ENCODE measurements around the gene TARBP2. TPM values are rescaled to one million over a fixed set of nuclear protein-coding genes. Genes with fewer than 3 reads are reported as not detected.
A peak's percentile ranks its signal among the peaks of the same experiment; 100 is the strongest.

TARBP2 gene
- total and polyA plus RNA-seq, 12 donors: 7.0 to 21.2 (median 11.1) TPM

DNA sequence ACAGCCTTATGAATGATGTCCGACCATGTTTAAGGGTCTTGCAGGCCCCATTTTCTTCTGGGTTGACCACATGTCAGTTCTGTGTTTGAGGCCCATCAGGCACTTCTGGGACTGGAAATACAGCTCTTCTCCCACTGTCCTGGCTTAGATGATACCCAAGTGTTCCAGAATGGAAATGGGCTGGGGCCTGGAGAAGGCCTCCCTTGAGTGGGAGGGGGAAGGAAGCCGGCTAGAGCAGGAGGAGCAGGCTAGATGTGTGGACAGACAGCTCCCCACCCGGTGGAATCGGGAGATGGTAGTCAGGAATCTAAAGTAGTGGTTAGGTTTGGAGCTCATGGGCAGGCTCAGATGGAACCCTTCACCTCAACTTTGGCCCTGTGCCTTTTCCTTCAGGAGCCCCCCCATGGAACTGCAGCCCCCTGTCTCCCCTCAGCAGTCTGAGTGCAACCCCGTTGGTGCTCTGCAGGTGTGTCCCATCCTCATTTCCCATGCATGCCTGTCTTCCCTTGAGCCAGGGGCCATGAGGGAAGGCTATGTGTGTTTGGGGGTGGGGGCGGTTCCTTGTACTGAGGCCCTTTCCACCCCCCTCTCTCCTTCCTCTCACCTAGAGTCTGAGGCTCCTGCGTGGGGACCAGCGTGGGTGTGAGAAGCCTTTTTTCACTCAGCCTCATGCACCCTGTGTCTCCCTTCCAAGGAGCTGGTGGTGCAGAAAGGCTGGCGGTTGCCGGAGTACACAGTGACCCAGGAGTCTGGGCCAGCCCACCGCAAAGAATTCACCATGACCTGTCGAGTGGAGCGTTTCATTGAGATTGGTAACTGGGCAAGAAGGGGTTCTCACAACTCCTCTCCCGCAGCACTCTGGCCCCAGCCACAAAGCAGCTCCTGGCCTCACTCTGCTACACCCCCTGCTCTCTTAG, 3.2 kb downstream of the TARBP2 start:
- Histone ChIP-seq H3K4me1 (peaks cover 15 to 46% (median 36%) of the 10 kb centered on the region in 9 donors), H3K27ac (peak overlapping the region in 3 of 10 donors; percentile 97 to 98 (median 97)), H3K36me3 (peaks cover 0 to 51% (median 5%) of the 10 kb centered on the region in 9 donors), H3K27me3 (no peaks in the 10 kb centered on the region), H3K9me3 (no peaks in the 10 kb centered on the region), H3K4me3 (no peak overlapping the region)
- intact Hi-C loops (cut with DNase I): loop anchor here in 5 of 10 donors (5.0 to 10.0 kb wide), 6 partner anchors 49 to 179 kb away; partner anchors contain the start of genes PCBP2 (in 2 of the 5), AAAS (in 1 of the 5) and PRR13 (in 1 of the 5)
- DNase-seq: no peak
- no peak for ATAC-seq
- WGBS, 2 donors: 77 to 82% methylated on average over 14 of the region's 14 CpGs
- TF ChIP-seq, protein P1, sequence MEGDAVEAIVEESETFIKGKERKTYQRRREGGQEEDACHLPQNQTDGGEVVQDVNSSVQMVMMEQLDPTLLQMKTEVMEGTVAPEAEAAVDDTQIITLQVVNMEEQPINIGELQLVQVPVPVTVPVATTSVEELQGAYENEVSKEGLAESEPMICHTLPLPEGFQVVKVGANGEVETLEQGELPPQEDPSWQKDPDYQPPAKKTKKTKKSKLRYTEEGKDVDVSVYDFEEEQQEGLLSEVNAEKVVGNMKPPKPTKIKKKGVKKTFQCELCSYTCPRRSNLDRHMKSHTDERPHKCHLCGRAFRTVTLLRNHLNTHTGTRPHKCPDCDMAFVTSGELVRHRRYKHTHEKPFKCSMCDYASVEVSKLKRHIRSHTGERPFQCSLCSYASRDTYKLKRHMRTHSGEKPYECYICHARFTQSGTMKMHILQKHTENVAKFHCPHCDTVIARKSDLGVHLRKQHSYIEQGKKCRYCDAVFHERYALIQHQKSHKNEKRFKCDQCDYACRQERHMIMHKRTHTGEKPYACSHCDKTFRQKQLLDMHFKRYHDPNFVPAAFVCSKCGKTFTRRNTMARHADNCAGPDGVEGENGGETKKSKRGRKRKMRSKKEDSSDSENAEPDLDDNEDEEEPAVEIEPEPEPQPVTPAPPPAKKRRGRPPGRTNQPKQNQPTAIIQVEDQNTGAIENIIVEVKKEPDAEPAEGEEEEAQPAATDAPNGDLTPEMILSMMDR (IDR thresholded peaks at IDR 0.05): no peak

DNA sequence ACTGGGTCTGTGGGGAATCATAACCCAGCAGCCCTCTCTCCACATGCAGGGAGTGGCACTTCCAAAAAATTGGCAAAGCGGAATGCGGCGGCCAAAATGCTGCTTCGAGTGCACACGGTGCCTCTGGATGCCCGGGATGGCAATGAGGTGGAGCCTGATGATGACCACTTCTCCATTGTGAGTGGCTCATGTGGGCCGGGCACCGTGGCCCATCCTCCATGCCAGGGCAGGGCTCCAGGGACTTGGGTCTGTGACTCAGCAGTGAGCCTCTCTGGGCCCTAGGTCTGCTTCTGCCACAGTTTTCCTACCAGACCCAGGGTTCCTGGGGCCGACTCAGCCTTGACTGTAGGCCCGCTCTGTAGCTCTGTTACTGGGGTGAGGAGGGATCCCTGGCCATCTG, 4.0 kb downstream of the TARBP2 start:
- WGBS, 2 donors: 85 to 91% methylated on average over 10 of the region's 10 CpGs
- no peaks in the 10 kb centered on the region for H3K9me3 ChIP-seq
- ATAC-seq: no peak
- no peak for DNase-seq
- TF ChIP-seq, protein P1 (IDR thresholded peaks at IDR 0.05): no peak
- intact Hi-C loops (cut with DNase I): loop anchor here in 7 of 10 donors (5.0 to 10.0 kb wide), 8 partner anchors 50 to 183 kb away; partner anchors contain the start of genes AAAS (in 2 of the 7), AMHR2 (in 2 of the 7), PCBP2 (in 2 of the 7) and PRR13 (in 1 of the 7)
- peaks cover 15 to 39% (median 31%) of the 10 kb centered on the region in 9 donors for H3K4me1 ChIP-seq
- H3K36me3 ChIP-seq: peaks cover 0 to 60% (median 5%) of the 10 kb centered on the region in 9 donors
- H3K4me3 ChIP-seq: no peak overlapping the region
- peak overlapping the region in 1 of 10 donors; percentile 5 for H3K27ac ChIP-seq
- no peaks in the 10 kb centered on the region for H3K27me3 ChIP-seq

DNA sequence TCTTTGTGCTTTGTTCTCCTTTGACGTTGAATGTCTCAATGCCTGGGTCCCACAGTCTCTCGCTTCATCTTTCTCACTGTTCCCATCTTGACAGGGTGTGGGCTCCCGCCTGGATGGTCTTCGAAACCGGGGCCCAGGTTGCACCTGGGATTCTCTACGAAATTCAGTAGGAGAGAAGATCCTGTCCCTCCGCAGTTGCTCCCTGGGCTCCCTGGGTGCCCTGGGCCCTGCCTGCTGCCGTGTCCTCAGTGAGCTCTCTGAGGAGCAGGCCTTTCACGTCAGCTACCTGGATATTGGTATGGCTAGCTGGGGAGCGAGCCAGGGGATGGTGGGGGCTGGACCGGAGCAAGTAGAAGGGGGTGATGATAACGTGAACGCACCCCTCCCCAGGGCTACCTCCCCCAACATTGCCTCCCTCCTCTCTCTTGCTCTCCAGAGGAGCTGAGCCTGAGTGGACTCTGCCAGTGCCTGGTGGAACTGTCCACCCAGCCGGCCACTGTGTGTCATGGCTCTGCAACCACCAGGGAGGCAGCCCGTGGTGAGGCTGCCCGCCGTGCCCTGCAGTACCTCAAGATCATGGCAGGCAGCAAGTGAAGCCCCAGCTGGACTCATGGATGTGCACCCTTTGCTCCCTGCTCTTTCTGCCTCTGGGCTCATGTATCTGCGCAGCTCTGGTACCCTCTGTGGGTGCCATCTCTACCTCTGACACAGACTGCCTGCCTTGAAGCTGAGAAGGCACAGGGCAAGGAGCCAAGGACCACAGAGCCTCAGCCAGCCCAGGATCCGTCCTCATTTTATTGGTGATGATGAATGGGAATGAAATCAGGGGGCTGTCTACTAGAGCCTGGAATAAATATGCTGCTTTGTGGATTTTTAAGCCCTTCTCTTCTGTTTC, 4.7 kb downstream of the TARBP2 start:
- DNase-seq (no peak), ATAC-seq (no peak)
- peaks cover 15 to 37% (median 28%) of the 10 kb centered on the region in 9 donors for H3K4me1 ChIP-seq
- no peak overlapping the region for H3K4me3 ChIP-seq
- H3K27me3 ChIP-seq: no peaks in the 10 kb centered on the region
- TF ChIP-seq, protein P1 (IDR thresholded peaks at IDR 0.05): no peak
- peaks cover 0 to 67% (median 9%) of the 10 kb centered on the region in 9 donors for H3K36me3 ChIP-seq
- intact Hi-C loops (cut with DNase I): loop anchor here in 7 of 10 donors (5.0 to 10.0 kb wide), 8 partner anchors 51 to 184 kb away; partner anchors contain the start of genes AAAS (in 2 of the 7), AMHR2 (in 2 of the 7), PCBP2 (in 2 of the 7) and PRR13 (in 1 of the 7)
- H3K9me3 ChIP-seq: no peaks in the 10 kb centered on the region
- peak overlapping the region in 1 of 10 donors; percentile 5 for H3K27ac ChIP-seq
- WGBS, 2 donors: 84 to 85% methylated on average over 19 of the region's 19 CpGs

Data from heart right ventricle (tissue), 16 donors.